GM12873 (cell line): ENCODE results near the gene ZDHHC11B.
A peak's percentile ranks its signal among the peaks of the same experiment; 100 is the strongest.

Source experiments
- CTCF ChIP-seq: IDR thresholded peaks from 2 replicates; pipeline ENCODE4 v1.5.1; 2012; ENCODE audit warnings: low read depth, mild to moderate bottlenecking, moderate library complexity, low read length, control low read depth; ENCODE audit not compliant: insufficient read depth; ENCODE audit errors: missing control alignments

ZDHHC11B gene

DNA sequence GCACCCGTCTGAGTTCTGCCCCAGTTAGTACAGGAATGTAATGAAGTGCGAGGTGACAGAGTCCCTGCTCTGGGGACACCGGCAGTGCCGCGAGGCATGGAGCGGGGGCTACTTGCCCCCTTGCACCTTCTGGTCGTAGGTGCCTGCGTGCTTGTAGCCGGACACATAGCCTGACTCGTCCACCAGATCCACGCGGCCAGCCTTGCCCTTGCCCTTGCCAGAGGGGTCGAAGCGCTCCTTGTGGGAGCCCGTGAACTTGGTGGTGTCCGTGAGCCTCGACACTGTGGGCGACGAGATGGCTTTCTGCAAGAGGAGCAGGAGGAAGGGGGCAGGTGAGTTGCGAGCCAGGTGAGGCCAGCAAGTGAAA lies 119.6 kb downstream of the ZDHHC11B start:
- TF ChIP-seq CTCF: no peak

- no peak for TF ChIP-seq CTCF
Measured at GRCh38 chr5:664343-664993, 120.1 kb downstream of the ZDHHC11B start.

DNA sequence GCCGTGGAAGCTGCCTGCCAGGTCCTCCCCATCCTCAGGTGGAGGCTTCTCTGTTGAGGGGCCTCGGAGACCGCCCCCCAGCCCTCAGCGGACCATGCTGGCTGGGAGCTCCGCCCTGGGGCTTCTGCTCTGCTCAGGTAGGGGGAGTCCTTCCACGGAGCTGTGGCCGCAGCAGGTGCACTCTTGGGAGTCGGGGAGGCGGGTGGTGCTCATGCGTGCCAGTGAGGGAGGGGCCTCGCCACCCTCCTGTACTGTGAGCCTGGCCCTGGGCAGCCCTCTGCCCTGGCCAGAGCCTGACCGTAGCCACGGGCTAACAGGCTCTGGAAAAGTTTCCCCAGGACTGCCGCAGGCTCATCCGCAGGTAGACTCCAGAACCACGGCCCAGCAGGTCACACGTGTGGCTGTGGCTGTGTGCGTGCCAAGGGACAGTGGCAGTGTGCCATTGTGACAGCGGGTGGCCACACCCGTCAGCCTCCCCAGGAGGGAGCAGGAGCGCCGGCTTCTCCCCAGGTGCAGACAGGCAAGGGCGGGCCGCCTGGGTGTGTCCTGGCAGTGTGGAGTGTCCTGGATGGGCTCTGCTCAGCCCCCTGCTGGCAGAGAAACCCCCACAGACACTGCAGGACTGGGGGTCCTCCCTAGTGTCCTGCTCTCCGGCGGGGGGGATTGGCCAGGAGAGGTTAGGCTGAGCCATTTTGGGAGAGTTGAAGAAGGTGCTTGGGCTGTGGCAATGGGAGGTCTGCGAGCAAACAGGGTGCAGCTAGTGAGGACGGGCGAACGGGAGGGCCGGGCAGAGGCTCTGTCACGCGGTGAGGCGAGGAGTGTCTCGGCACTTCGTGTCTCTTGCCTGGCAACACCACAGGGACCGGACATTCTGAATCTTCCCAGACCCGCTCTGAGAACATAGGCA lies 120.8 kb downstream of the ZDHHC11B start:
- peak; percentile 7 for TF ChIP-seq CTCF

- TF ChIP-seq CTCF: no peak
Measured at GRCh38 chr5:662751-663435, 121.6 kb downstream of the ZDHHC11B start.

DNA sequence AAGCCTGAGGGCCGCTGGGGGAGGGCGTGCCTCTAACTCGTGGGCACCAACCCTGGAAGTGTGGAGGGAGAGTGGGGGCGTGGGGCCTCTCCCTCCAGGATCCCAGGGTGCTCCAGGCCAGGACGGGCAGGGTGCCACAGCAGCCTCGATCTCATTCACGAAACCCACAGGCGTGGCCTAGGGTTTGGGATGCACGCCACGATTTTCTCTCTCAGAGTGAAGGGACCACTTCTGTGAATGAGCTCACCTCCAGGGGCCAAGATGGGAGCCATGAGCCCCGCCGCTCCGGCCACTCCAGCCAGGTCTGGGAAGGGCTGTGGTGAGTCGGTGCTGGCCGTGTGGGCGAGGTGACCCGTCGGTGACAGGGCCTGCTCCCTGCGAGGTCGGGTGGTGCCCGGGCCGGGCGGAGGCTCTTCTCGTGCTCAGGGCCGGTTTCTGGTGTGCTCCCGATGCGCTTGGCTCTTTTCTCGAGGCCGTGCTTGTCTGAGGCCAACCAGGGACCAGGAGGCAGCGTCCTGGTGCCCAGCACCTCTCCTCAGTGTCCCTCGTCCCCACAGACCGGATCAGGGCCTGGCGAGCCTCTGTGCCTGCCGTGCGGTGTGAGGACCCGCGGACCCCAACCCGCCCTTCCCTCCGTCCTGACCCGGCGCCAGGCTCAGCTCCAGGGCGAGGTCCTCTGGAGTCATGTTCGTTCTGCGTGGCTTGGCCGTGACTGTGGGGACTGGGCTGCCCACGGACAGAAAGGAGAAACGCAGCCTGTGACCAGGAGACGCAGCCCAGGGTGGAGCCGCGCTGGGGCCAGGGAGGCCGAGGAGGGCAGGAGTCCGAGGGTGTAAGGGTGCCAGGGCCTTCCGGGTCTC lies 122.4 kb downstream of the ZDHHC11B start:
- TF ChIP-seq CTCF: no peak

DNA sequence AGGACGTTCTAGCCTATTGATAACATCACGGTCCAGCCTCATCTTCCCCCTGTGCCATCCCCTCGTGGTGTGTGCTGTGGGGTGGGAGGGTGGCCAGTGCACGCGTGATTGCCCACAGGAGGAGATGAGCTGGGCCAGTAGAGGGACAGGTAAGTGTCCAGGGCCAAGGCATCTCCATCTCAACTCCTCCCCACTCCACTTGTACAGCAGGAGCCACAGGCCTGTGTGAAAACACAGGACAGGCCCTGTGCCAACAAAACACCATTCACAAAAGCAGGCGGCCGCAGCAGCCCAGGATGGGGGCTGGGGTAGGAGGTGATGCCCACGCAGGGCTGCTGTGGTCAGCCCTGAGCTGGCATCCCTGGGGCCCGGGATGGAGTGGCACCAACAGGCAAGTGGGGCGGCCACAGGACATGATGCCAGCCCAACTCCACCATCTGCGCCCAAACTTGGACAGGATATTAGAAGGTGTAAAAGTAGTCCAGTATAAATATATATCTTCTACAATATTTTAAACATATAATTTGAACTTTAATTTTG lies 124.0 kb downstream of the ZDHHC11B start:
- TF ChIP-seq CTCF: no peak
